NCI-H345 treated with DMSO at 0.1 percent for 48 hours (cell line): ENCODE data around the gene HMG20A.
A peak's percentile ranks its signal among the peaks of the same experiment; 100 is the strongest.

Experiments used
- DNase-seq: peaks from one replicate; lab custom pipeline; 2025; ENCODE audit not compliant: unreplicated experiment; lab: John Stamatoyannopoulos, UW

HMG20A gene

GRCh38 chr15:77426871-77427270 lies 6.2 kb downstream of the HMG20A start:
- no peak for DNase-seq

GRCh38 chr15:77430213-77430612 lies 9.5 kb downstream of the HMG20A start:
- DNase-seq: no peak

DNA sequence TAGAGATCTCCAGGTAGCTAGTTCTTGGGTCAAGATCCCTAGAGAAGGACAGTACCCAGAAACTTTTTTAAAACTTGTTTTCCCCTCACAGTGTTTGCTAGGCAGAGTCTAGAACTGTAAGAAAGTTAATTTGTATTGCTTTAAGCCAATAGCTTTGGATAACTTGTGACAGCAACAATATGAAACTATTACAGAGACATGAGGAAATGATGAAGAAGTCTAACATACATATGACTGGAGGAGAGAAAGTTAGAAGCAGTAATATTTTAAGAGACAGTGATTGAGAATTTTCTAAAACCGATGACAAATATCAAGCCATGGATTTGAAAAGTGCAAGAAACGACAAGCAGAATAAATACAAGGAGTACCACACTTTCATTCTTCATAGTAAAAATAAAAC lies 10.0 kb downstream of the HMG20A start:
- DNase-seq: no peak

GRCh38 chr15:77436822-77437221 lies 16.1 kb downstream of the HMG20A start:
- DNase-seq: no peak

DNA sequence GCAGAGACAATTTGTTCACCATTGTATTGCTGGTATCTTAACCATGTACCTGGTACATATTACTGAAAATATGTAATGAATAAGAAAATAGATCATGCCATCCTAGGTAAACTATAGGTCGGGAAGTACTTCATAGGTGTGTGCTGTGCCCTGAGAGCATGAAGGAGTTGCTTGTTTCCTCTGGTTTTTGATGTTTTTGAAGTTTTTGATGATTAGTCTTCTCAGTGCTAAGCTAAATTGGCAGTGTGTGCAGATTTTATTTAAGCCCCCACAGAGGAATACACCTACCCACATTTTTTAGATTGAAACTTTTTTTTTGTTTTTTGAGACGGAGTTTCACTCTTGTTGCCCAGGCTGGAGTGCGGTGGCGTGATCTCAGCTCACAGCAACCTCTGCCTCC lies 16.6 kb downstream of the HMG20A start:
- no peak for DNase-seq

DNA sequence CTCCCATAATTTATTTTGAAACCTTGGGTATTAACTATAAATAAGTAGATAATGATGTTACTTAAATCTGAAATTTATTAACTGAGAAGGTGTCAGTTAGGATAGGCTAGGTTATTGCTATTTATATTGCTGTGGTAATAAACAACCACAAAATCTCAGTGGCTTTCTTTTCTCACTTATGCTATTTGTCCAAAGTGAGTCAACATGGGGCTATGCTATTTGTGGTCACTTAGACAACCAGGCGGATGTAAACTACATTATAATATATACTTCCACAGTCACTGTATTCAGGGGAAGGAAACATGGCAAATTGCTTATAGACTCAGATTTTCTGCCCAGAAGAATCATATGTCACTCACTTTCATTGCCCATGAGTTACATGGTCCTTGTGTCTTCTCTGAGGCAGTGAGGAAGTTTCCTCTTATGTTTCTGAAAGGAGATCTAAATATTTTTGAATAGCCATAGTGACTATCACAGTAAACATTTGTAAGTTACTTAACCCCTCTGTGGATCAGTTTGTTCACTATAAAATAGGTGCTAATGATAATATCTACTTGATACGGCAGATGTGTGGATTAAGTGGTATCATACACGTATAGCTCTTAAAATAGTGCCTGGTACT lies 19.8 kb downstream of the HMG20A start:
- DNase-seq: no peak

GRCh38 chr15:77446840-77447390 lies 26.2 kb downstream of the HMG20A start:
- DNase-seq: no peak

- DNase-seq: no peak
Observed at GRCh38 chr15:77454265-77454664, 33.6 kb downstream of the HMG20A start.

GRCh38 chr15:77454951-77455350 lies 34.3 kb downstream of the HMG20A start:
- no peak for DNase-seq

DNA sequence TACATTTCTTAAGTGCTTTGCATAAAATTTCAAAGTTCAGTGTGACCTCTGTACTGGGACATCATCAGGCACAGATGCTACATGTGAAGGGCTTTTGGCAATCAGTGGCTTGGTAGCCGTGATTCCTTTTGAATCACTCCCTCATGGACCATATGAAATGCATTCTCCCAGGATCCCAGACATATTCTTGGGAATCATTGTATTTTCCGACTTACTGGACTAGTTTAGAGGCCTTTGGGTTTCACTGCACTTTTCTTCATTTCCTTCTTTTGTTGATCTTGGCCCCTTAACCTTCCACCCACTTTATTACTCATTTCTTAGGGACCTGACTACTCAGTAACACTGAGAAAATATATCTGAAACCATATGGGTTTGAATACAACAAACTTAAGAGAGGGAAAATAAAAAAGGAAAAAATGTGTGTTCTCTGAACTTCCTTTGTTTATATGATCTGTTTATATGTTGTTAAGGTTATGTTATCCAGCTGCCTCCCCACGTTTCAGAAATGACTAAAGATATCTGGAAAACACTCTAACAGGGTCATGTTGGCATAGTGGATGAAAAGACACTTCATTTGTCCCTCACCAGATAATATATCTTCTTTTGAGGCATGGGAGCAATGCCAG lies 35.1 kb downstream of the HMG20A start:
- DNase-seq: no peak

- no peak for DNase-seq
Observed at GRCh38 chr15:77456746-77457145, 36.1 kb downstream of the HMG20A start.

DNA sequence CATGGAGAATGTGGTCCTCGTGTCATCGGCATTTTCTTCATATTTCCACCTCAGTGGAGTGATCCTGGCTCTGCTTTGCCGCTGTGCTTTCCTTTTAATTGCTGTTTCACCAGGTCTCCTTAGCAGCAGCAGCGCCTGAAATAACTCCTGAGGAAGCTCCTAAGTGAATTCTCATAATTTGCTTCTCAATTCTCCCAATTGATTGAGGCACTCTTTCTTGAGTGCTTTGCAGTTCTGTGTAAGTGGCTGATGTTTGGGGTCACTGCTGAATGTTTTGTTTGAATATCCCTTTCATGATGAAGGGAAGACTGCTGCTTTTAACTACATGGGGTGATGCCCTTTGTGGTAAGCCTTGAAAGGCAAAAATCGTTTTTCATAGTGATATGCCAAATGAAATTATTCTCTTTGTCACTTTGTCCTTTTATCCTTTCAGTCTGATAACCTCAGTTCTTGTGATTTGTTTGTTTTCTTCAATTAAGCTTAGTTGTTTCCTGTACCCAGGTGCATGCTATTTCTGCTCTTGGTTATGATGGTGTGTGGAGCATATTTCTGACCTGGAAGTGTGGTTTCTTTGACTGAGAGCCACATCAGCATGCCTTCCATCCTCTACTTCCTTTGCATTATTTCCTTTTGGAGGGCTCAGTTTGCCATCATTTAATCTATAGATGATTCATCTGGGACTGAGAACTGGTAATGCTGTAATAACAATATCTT lies 36.7 kb downstream of the HMG20A start:
- DNase-seq: no peak

DNA sequence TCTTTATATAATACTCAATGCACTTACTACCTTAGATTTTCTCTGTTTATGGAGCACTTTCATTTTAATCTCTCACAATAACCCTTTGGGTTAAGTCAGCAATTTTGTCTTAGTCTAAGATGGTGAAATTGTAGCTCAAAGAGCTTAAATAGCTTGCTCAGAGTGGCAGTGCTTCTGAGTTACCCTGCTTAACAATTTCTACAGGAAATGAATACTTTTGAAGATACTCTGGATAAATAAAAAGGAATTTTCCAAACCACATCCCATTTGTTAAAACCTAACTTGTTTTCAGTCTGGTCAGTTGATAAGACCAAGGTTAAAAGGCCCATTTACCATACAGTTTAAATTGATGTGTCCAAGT lies 37.2 kb downstream of the HMG20A start:
- no peak for DNase-seq

DNA sequence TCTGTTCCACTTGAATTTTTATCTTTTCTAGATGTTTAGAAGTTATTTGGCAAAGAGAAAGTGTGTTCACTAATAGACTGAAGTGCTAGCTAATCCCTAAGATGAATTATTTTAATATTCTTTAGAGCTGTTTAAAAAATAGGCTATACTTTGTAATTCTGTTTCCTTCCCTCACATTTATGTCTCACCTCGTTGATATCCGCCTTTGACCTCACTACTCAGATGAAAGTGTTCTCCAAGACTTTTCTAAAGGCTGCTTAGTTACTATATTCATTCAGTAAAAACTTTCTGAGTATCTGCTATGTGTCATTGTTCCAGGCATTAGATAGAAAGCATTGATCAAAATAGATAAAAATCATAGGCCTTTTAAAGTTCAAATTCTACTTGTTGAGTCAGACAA lies 38.3 kb downstream of the HMG20A start:
- DNase-seq: no peak

DNA sequence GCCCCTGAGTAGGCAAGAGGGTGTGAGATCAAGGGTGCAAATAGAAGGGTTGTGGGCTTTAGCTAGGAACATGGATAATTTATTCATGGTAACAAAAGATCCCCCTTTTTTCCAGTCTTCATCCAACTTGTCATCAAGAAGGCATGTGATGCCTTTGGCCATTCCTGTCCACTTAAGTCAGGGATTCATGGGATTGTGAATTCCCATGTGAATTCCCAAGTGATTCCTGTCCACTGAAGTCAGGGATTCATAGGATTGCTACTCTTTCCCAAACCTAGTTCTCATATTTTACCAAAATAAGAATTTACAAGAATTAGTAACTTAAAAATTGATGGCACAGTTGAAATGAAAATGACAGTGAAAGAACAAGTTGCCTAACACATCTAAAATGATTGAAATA lies 40.8 kb downstream of the HMG20A start:
- no peak for DNase-seq

DNA sequence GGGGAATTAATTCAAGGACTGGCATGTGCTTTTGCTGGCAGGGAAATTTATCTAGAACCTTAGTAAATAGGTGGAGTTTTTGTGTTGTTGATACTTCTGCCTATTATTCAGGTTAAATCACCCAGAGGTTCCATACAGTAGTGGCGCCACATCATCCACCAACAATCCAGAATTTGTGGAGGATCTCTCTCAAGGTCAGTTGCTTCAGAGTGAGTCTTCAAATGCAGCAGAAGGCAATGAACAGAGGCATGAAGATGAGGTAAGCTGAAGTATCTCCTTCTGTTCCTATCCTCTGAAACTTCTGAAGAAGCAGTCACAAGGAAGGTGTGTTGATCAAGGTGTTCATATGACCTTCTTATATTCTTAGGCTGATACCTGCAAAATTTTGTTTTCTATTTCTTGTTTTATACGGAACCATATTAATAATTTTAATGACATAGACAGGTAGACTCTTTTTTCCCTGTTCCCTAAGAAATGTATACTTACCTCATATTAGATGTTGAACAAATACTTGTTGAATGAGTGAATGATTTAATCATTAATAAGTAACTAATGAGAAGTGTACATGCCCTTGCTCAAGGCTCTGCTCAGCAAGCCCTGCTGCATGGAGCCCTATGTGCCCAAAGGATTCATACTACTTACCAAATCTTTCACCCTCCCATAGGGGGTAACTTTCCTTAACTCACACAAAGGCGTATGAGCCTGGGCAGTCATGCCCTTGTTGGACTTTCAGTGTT lies 43.6 kb downstream of the HMG20A start:
- no peak for DNase-seq

DNA sequence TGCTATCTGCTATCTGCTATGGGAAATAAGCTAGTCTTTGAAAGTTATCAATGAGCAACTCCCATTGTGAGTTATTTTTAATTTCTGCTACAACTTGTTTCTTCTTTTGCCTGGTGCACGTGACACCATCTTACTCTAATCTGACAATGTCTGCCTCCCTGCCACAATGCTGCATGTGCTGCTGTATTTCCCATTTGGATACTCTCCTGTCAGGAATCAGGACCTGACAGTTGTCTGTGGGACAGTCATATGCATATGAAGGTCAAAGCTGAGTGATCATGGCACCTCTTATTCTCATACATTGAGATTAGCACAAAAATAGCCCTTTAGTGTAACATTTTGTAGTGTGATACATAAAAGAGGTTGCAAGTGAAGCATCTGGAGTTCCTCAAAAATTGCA lies 45.8 kb downstream of the HMG20A start:
- no peak for DNase-seq

DNA sequence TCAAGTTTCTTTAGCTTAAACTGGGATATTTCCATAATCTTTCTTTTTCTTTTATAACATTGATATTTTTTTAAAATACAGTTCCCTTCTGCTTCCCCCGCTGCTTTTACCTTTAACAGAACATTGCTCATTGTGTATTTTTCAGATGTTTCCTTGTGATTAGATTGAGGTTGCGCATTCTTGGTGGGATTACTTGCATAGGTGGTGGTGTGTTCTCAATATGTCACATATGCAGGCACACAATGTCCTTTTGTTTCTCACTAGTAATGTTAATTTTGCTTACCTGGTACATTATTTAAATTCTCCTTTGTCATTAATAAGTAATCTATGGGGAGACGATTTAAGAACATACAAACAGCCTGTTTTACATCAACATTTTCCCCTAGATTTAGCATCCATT lies 48.2 kb downstream of the HMG20A start:
- DNase-seq: no peak

- DNase-seq: no peak
Observed at GRCh38 chr15:77470235-77470634, 49.5 kb downstream of the HMG20A start.

- no peak for DNase-seq
Observed at GRCh38 chr15:77473328-77473727, 52.6 kb downstream of the HMG20A start.

- DNase-seq: peak; percentile 48
Observed at GRCh38 chr15:77474310-77474988, 53.8 kb downstream of the HMG20A start.
